SK-N-SH (cell line): ENCODE data around the gene FAHD1.

Source experiments
- CTCF ChIP-seq: fragments of 200-600 bp; sonication (generic); IDR thresholded peaks from 2 replicates; pipeline ENCODE4 v1.6.1; 2017; ENCODE audit warnings: antibody characterized with exemption, mild to moderate bottlenecking, moderate library complexity
- FOXM1 ChIP-seq: IDR thresholded peaks from 2 replicates; pipeline ENCODE4 v1.4.0; 2012; ENCODE audit warnings: low read depth, mild to moderate bottlenecking
- GABPA ChIP-seq: IDR thresholded peaks from 2 replicates; pipeline ENCODE4 v1.4.0; 2012; ENCODE audit warnings: low read depth, mild to moderate bottlenecking
- PBX3 ChIP-seq: IDR thresholded peaks from 2 replicates; pipeline ENCODE4; 2012
- RAD21 ChIP-seq: IDR thresholded peaks from 2 replicates; pipeline ENCODE4 v1.6.1; 2012; ENCODE audit warnings: mild to moderate bottlenecking, low read length
- RCOR1 ChIP-seq: fragments of 150-350 bp; IDR thresholded peaks from 2 replicates; pipeline ENCODE4 v1.6.1; 2017; ENCODE audit warnings: antibody characterized with exemption, low read length
- REST ChIP-seq: IDR thresholded peaks from 2 replicates; pipeline ENCODE4 v1.6.1; 2012; ENCODE audit warnings: mild to moderate bottlenecking, low read depth, low read length, moderate library complexity
- TCF12 ChIP-seq: IDR thresholded peaks from 2 replicates; pipeline ENCODE4 v1.4.0; 2012
- USF1 ChIP-seq: IDR thresholded peaks from 2 replicates; pipeline ENCODE4 v1.4.0; 2012; ENCODE audit warnings: low read depth, borderline replicate concordance
- USF2 ChIP-seq: fragments of 150-350 bp; IDR thresholded peaks from 2 replicates; pipeline ENCODE4 v1.6.1; 2017; ENCODE audit warnings: antibody characterized with exemption, low read length, low read depth, borderline replicate concordance
- YY1 ChIP-seq: IDR thresholded peaks from 2 replicates; pipeline ENCODE4 v1.4.0; 2012; ENCODE audit warnings: low read depth, mild to moderate bottlenecking

GRCh38 chr16:1808691-1809090, 18.3 kb upstream of the FAHD1 start:
- TF ChIP-seq CTCF, result no peak
- TF ChIP-seq RAD21, result no peak
- TF ChIP-seq REST, result no peak
- no peak for TF ChIP-seq TCF12
- no peak for TF ChIP-seq USF2
- no peak for TF ChIP-seq GABPA
- no peak for TF ChIP-seq FOXM1
- no peak for TF ChIP-seq USF1
- TF ChIP-seq RCOR1, result no peak
- no peak for TF ChIP-seq PBX3
- no peak for TF ChIP-seq YY1
